ENCODE measurements around the gene THSD4. TPM values are rescaled to one million over a fixed set of nuclear protein-coding genes. Genes with fewer than 3 reads are reported as not detected.

Gene THSD4
- total RNA-seq, 4 donors from 2014 or later, result 16.6 to 25.3 (median 24.1) TPM

DNA sequence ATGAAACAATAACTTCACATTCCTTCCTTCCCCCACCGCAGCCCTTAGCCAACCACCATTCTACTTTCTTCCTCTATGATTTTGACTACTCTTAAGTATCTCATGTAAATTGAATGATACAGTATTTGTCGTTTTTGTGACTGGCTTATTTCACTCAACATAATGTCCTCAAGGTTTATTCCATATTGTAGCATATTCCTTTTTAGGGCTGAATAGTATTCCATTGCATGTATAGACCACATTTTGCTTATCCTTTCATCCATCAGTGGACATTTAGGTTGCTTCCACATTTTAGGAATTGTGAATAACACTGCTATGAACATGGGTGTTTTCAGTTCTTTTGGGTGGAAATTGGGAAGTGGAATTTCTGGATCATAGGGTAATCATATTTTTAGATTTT is 106.1 kb downstream of the THSD4 start:
- WGBS, result 97% methylated on average over 2 of the region's 2 CpGs
- no peak for DNase-seq (ENCODE audit: low spot score in 2 of 2)
- TF ChIP-seq POLR2AphosphoS5 (IDR thresholded peaks at IDR 0.05) (no peak), CTCF (IDR thresholded peaks at IDR 0.05) (no peak), EP300 (IDR thresholded peaks at IDR 0.05) (no peak), POLR2A (IDR thresholded peaks at IDR 0.05) (no peak)
- Histone ChIP-seq H3K9me3 (no peaks in the 10 kb centered on the region), H3K27ac (no peak overlapping the region), H3K4me3 (no peak overlapping the region), H3K4me1 (peaks cover 8% of the 10 kb centered on the region), H3K36me3 (no peaks in the 10 kb centered on the region), H3K27me3 (no peaks in the 10 kb centered on the region)

DNA sequence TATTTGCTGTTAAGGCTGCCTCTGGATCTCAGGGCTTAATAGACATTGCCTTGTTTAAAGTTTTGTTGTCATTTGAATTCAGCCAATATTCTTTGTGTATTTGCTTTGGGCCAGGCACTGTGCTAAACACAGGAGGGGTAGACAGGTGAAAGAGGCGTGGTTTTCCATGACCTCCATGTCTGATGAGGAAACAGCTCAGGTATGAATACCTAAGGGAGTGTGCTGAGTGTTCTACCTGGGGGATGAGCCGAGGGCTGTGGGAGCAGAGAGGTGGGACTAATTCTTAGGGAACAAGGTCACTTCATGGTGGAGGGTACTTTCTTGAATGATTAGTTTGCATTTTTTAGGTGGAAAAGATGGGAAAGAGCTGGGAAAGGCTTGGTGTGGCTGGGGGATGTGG is 108.2 kb downstream of the THSD4 start:
- DNase-seq (ENCODE audit: low spot score in 2 of 2), result no peak
- Histone ChIP-seq H3K4me3 (no peak overlapping the region), H3K27me3 (no peaks in the 10 kb centered on the region), H3K27ac (peak overlapping the region; percentile 46), H3K36me3 (no peaks in the 10 kb centered on the region), H3K4me1 (peaks cover 5% of the 10 kb centered on the region), H3K9me3 (no peaks in the 10 kb centered on the region)
- 94% methylated on average over 2 of the region's 2 CpGs for WGBS
- TF ChIP-seq CTCF (IDR thresholded peaks at IDR 0.05), result no peak
- no peak for TF ChIP-seq EP300 (IDR thresholded peaks at IDR 0.05)
- no peak for TF ChIP-seq POLR2A (IDR thresholded peaks at IDR 0.05)
- TF ChIP-seq POLR2AphosphoS5 (IDR thresholded peaks at IDR 0.05), result no peak

DNA sequence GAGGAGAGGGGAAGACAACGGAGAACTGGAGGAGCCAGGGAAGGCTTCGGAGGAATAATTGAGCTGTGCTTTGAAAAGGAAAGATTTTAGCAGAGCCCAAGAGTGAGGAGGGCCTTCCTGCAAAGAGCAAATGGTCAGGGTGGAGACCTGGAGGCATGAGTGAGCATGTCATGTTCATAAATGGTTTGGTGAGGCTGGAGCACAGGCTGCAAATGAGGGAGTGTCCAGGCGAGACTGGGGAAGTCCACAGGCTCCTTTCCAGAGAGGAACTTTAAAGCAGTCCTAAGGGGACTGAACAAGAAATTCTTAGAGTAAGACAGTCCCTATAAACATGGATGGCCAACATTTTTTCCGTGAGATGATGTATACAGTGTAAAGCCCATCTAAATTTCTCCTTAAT is 108.8 kb downstream of the THSD4 start:
- no peak for DNase-seq (ENCODE audit: low spot score in 2 of 2)
- H3K4me1 ChIP-seq, result peaks cover 5% of the 10 kb centered on the region
- H3K4me3 ChIP-seq, result no peak overlapping the region
- H3K27ac ChIP-seq, result peak overlapping the region; percentile 46
- TF ChIP-seq POLR2AphosphoS5 (IDR thresholded peaks at IDR 0.05) (no peak), POLR2A (IDR thresholded peaks at IDR 0.05) (no peak), CTCF (IDR thresholded peaks at IDR 0.05) (no peak), EP300 (IDR thresholded peaks at IDR 0.05) (no peak)
- no peaks in the 10 kb centered on the region for H3K9me3 ChIP-seq
- WGBS, result 79% methylated on average over 4 of the region's 4 CpGs
- no peaks in the 10 kb centered on the region for H3K36me3 ChIP-seq
- no peaks in the 10 kb centered on the region for H3K27me3 ChIP-seq

DNA sequence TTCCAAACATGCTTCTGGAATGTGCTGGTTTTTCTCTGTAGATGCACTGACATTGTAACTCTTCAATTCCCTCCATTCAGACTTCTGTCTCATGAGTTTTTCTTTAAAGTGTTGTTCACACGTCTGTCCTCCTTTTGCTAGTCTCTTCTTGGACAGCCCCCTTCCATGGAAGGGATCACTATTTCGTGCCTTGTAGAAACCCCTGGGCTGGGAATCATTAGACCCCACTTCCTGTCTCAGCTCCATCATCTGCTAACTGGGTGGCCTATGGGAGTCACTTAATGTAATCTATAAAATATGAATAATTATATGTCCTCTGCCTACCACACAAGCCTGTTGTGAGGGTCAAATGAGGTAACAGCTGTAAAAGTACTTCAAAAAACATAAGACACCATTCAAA is 110.6 kb downstream of the THSD4 start:
- TF ChIP-seq POLR2AphosphoS5 (IDR thresholded peaks at IDR 0.05) (no peak), POLR2A (IDR thresholded peaks at IDR 0.05) (no peak), EP300 (IDR thresholded peaks at IDR 0.05) (no peak), CTCF (IDR thresholded peaks at IDR 0.05) (no peak)
- no peak overlapping the region for H3K27ac ChIP-seq
- H3K9me3 ChIP-seq, result no peaks in the 10 kb centered on the region
- peaks cover 5% of the 10 kb centered on the region for H3K4me1 ChIP-seq
- DNase-seq (ENCODE audit: low spot score in 2 of 2), result no peak
- H3K27me3 ChIP-seq, result no peaks in the 10 kb centered on the region
- WGBS, result 89% methylated on average over 2 of the region's 2 CpGs
- H3K36me3 ChIP-seq, result no peaks in the 10 kb centered on the region
- no peak overlapping the region for H3K4me3 ChIP-seq

DNA sequence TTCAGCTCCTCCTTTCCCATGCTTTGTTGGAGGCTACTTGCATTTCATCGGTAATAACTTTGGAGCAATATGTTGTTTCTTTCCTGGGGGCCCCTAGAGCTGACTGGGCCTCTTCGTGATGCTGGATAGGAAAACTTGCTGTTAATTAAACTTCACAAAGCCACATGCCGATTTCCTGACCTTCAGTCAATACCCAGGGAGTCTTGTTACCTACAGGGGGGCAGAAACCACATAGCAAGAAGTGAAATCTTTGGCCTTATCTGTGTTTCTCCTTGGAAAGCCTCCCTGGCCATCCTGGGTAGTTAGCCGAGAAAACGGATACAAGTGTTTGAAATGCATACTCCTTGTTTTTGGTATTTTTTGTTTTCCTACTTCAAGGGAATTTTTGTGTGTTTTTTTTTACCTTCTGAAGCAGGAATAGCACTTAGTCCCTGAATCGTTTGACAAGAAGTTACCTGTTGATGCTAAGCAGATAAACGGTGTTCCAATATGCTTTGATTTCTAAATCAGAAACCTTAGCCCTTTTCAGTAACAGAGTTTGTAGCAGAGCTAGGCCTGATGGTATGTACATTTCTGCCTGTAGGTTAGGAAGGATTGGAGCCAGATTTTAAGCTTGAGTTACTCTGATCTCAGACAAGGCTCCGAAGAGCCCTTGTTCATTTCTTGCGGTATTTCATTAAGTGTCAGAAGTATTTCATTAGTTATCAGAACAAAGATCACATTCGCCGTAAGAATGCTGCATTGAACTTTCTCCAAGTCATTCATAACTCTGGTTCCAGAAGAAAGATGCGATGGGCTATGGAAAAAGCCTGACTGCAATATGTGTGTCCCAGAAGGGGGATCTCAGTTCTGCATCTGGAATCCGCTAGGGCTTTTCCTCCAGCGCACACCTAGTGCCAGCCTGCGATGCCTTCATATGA is 111.5 kb downstream of the THSD4 start:
- no peaks in the 10 kb centered on the region for H3K36me3 ChIP-seq
- peaks cover 5% of the 10 kb centered on the region for H3K4me1 ChIP-seq
- TF ChIP-seq CTCF (IDR thresholded peaks at IDR 0.05) (no peak), EP300 (IDR thresholded peaks at IDR 0.05) (no peak), POLR2AphosphoS5 (IDR thresholded peaks at IDR 0.05) (no peak), POLR2A (IDR thresholded peaks at IDR 0.05) (no peak)
- no peak for DNase-seq (ENCODE audit: low spot score in 2 of 2)
- no peak overlapping the region for H3K27ac ChIP-seq
- no peak overlapping the region for H3K4me3 ChIP-seq
- H3K27me3 ChIP-seq, result no peaks in the 10 kb centered on the region
- no peaks in the 10 kb centered on the region for H3K9me3 ChIP-seq
- WGBS, result 79% methylated on average over 15 of the region's 15 CpGs

Measured in suprapubic skin (tissue), 4 donors.